ENCODE results near the gene CSNK2A3.

GRCh38 chr11:11349870-11350337, 3.1 kb downstream of the CSNK2A3 start:
- TF ChIP-seq EZH2 (IDR thresholded peaks at IDR 0.05) (no peak), POLR2AphosphoS5 (IDR thresholded peaks at IDR 0.05; ENCODE audit: low read depth, low read length) (no peak), CTCF (IDR thresholded peaks at IDR 0.05 in 2 of 3, conservative IDR thresholded peaks at IDR 0.05 in 1 of 3; ENCODE audit: borderline replicate concordance in 1 of 3, insufficient read depth in 1 of 3, low read depth in 2 of 3, low read length in 2 of 3) (no peak), REST (IDR thresholded peaks at IDR 0.05; ENCODE audit: low read depth) (no peak), CEBPB (IDR thresholded peaks at IDR 0.05; ENCODE audit: low read depth) (no peak), ZNF274 (IDR thresholded peaks at IDR 0.05; ENCODE audit: low read depth, low read length) (no peak), MAX (IDR thresholded peaks at IDR 0.05) (no peak), POLR2A (IDR thresholded peaks at IDR 0.05; ENCODE audit: borderline replicate concordance, extremely low read depth, insufficient read depth, insufficient read length) (no peak), EGR1 (IDR thresholded peaks at IDR 0.05; ENCODE audit: low read depth) (no peak), TCF7L2 (IDR thresholded peaks at IDR 0.05; ENCODE audit: borderline replicate concordance, extremely low read depth, insufficient read depth, insufficient read length) (no peak), ATF3 (IDR thresholded peaks at IDR 0.05) (no peak), EZH2phosphoT487 (IDR thresholded peaks at IDR 0.05; ENCODE audit: borderline replicate concordance) (no peak), RAD21 (IDR thresholded peaks at IDR 0.05; ENCODE audit: low read depth) (no peak), YY1 (IDR thresholded peaks at IDR 0.05; ENCODE audit: extremely low read depth, insufficient replicate concordance, low read depth, low read length) (no peak)
